C4-2B (cell line): ENCODE measurements around the gene WBP1L.

Experiments used
- ZFX ChIP-seq: fragments of 450-650 bp; IDR thresholded peaks from 2 replicates; pipeline ENCODE4 v1.6.1; 2017
- TF ChIP-seq, protein P1 (sequence below): fragments of 450-650 bp; conservative IDR thresholded peaks from 2 replicates; pipeline ENCODE4 v1.5.1; 2017; ENCODE audit warnings: mild to moderate bottlenecking

DNA sequence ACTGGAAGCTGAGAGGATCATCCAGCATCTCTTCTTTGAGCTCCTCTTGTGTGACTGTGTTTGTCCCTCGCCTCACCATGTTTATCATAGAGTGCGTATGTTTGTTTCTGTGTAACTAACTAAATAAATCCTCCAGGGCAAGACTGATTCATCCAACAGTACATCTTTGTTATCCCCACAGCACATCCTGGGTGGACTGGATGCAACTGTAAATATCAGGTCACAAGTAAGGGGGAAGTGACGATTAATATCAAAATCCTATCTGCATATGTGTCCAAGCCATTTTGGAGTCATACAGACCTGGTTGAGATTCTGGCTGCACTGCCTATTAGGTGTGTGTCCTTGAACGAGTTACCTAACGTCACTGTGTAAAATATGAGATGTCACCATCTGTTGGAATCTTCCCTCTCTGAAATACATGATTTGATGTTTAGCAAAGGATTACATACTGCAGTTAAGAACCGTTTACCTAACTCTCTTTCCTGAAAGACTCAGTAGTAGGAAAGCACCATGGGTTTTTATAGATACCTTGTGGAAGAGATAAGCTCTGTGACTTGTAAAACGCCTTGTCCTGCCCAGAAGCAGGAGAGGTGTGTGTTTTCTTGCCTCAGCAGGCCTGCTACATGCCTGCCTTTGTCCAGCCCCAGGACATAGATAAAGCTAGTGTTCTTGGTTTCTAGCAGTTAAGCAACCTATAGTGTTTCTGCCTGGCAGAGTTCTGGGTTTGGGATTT is 25.8 kb downstream of the WBP1L start:
- TF ChIP-seq, protein P1, sequence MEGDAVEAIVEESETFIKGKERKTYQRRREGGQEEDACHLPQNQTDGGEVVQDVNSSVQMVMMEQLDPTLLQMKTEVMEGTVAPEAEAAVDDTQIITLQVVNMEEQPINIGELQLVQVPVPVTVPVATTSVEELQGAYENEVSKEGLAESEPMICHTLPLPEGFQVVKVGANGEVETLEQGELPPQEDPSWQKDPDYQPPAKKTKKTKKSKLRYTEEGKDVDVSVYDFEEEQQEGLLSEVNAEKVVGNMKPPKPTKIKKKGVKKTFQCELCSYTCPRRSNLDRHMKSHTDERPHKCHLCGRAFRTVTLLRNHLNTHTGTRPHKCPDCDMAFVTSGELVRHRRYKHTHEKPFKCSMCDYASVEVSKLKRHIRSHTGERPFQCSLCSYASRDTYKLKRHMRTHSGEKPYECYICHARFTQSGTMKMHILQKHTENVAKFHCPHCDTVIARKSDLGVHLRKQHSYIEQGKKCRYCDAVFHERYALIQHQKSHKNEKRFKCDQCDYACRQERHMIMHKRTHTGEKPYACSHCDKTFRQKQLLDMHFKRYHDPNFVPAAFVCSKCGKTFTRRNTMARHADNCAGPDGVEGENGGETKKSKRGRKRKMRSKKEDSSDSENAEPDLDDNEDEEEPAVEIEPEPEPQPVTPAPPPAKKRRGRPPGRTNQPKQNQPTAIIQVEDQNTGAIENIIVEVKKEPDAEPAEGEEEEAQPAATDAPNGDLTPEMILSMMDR, result no peak
- TF ChIP-seq ZFX, result no peak
